Mucosa of descending colon (tissue), 3 donors: Measurements from ENCODE around the gene MAP7. TPM values are rescaled to one million over a fixed set of nuclear protein-coding genes. Genes with fewer than 3 reads are reported as not detected.

Source experiments
- ATAC-seq: fragments of 200-7000 bp; cut with Tn5 transposase; one replicate; pipeline ENCODE4 v1.9.1; 2020; ENCODE audit warnings: mild to moderate bottlenecking, moderate library complexity
- DNase-seq, 3 donors: peaks; one replicate each; pipeline ENCODE4 v3.0.0-alpha.2; 2020
- H3K36me3 ChIP-seq: fragments of 200-600 bp; one replicate; pipeline ENCODE4 v1.8.0; 2021; ENCODE audit warnings: low read depth, mild to moderate bottlenecking
- H3K4me1 ChIP-seq: fragments of 200-600 bp; one replicate; pipeline ENCODE4 v1.8.0; 2021; ENCODE audit warnings: low read depth, mild to moderate bottlenecking
- H3K4me3 ChIP-seq: fragments of 200-600 bp; one replicate; pipeline ENCODE4 v1.8.0; 2021; ENCODE audit warnings: mild to moderate bottlenecking
- H3K9me3 ChIP-seq: fragments of 200-600 bp; one replicate; pipeline ENCODE4 v1.8.0; 2021; ENCODE audit warnings: mild to moderate bottlenecking
- CTCF ChIP-seq: fragments of 200-600 bp; IDR thresholded peaks from one replicate; pipeline ENCODE4 v1.8.0; 2022; ENCODE audit warnings: antibody characterized with exemption, mild to moderate bottlenecking
- intact Hi-C, 2 donors: fragments of 100-400 bp; cut with DNase I in 1 of 2; cut with micrococcal nuclease in 1 of 2; formaldehyde crosslinking; loops; one replicate each; pipeline versions ENCODE4 v1.11.0 to v1.11.1; 2022; cut with DNase I, micrococcal nuclease
- total RNA-seq, 3 donors: library from RNA; stranded (reverse); fragmentation: NEBNext Ultra II Directional in 2 of 3; extraction: Animal tissue kit (Norgen Biotek cat#: 25700) in 2 of 3; gene quantifications; one replicate each; pipeline versions ENCODE4 v1.2.1 to v1.2.4, GENCODE V29; 2021 to 2023
- donor health status: DM: no; HTN: no; CAD: no; lungs with moderate emphysema.
- donor health status: DM: no; HTN: no; CAD: no.
- donor health status: DM: no; HTN: yes; CAD: no.

MAP7 gene
- total RNA-seq, 3 donors from 2014 or later = 28.4 to 80.5 (median 68.6) TPM

- TF ChIP-seq CTCF = no peak
- Histone ChIP-seq H3K4me1 (no peaks in the 10 kb centered on the region), H3K36me3 (no peaks in the 10 kb centered on the region), H3K9me3 (no peaks in the 10 kb centered on the region), H3K4me3 (no peak overlapping the region)
- intact Hi-C loops = no loop called here
- ATAC-seq (no peak), DNase-seq (no peak)
Measured at GRCh38 chr6:136360783-136361182, 189.4 kb downstream of the MAP7 start.

GRCh38 chr6:136359851-136360250, 190.4 kb downstream of the MAP7 start:
- ATAC-seq (no peak), DNase-seq (no peak)
- no peak for TF ChIP-seq CTCF
- H3K36me3 ChIP-seq = no peaks in the 10 kb centered on the region
- H3K9me3 ChIP-seq = no peaks in the 10 kb centered on the region
- intact Hi-C loops = no loop called here
- no peaks in the 10 kb centered on the region for H3K4me1 ChIP-seq
- no peak overlapping the region for H3K4me3 ChIP-seq

GRCh38 chr6:136351518-136352110, 198.6 kb downstream of the MAP7 start:
- no peak for ATAC-seq
- Histone ChIP-seq H3K4me1 (no peaks in the 10 kb centered on the region), H3K36me3 (no peaks in the 10 kb centered on the region), H3K9me3 (no peaks in the 10 kb centered on the region), H3K4me3 (no peak overlapping the region)
- intact Hi-C loops = no loop called here
- TF ChIP-seq CTCF = no peak
- no peak for DNase-seq

GRCh38 chr6:136350914-136351313, 199.3 kb downstream of the MAP7 start:
- intact Hi-C loops = no loop called here
- H3K4me1 ChIP-seq = no peaks in the 10 kb centered on the region
- no peak for TF ChIP-seq CTCF
- no peaks in the 10 kb centered on the region for H3K9me3 ChIP-seq
- H3K4me3 ChIP-seq = no peak overlapping the region
- no peak for ATAC-seq
- DNase-seq = no peak
- no peaks in the 10 kb centered on the region for H3K36me3 ChIP-seq

GRCh38 chr6:136347847-136348246, 202.4 kb downstream of the MAP7 start:
- peak; percentile 74 for ATAC-seq
- intact Hi-C loops = no loop called here
- no peak for TF ChIP-seq CTCF

GRCh38 chr6:136345145-136345544, 205.1 kb downstream of the MAP7 start:
- Histone ChIP-seq H3K4me1 (no peaks in the 10 kb centered on the region), H3K36me3 (no peaks in the 10 kb centered on the region), H3K4me3 (no peak overlapping the region), H3K9me3 (no peaks in the 10 kb centered on the region)
- intact Hi-C loops = no loop called here
- DNase-seq (no peak), ATAC-seq (no peak)
- TF ChIP-seq CTCF = no peak

More at GRCh38 chr6:136347847-136348246, 202.4 kb downstream of the MAP7 start:
- Histone ChIP-seq H3K9me3 (no peaks in the 10 kb centered on the region), H3K36me3 (no peaks in the 10 kb centered on the region), H3K4me3 (no peak overlapping the region), H3K4me1 (no peaks in the 10 kb centered on the region)
- peak in 1 of 3 donors; percentile 33 for DNase-seq
